GM12878 (cell line): Measurements from ENCODE around the gene TCF7L1. TPM values are rescaled to one million over a fixed set of nuclear protein-coding genes. Genes with fewer than 3 reads are reported as not detected.
A peak's percentile ranks its signal among the peaks of the same experiment; 100 is the strongest.

ENCODE experiments used
- ATAC-seq: fragments of 200-7000 bp; cut with Tn5 transposase; 3 replicates; pipeline ENCODE4 v1.9.1; 2020; ENCODE audit warnings: mild to moderate bottlenecking, moderate library complexity
- BruUV-seq: library from RNA; stranded (reverse); fragments of 400-500 nt; replicated peaks from 2 replicates; lab custom pipeline; 2021; lab: Mats Ljungman, UMichigan
- CTCF ChIA-PET: fragments of 300-600 bp; sonication (Branson Sonifier 250); formaldehyde crosslinking; extraction: SDS; loops from one replicate; lab custom pipeline; 2021; ENCODE audit warnings: inconsistent platforms; lab: Yijun Ruan, JAX
- POLR2A ChIA-PET: fragments of 350-600 bp; formaldehyde crosslinking; extraction: SDS; loops from one replicate; lab custom pipeline; 2021; ENCODE audit warnings: inconsistent platforms; lab: Charles Lee
- RAD21 ChIA-PET: fragments of 300-600 bp; sonication (Branson Sonifier 250); formaldehyde crosslinking; loops from one replicate; lab custom pipeline; 2023; ENCODE audit warnings: antibody characterized with exemption; ENCODE audit not compliant: unreplicated experiment; lab: Charles Lee
- SMC1A ChIA-PET: fragments of 300-600 bp; sonication (Branson Sonifier 250); formaldehyde crosslinking; loops from one replicate; lab custom pipeline; 2023; ENCODE audit not compliant: unreplicated experiment, uncharacterized antibody; lab: Charles Lee
- DNase-seq: peaks from one replicate; pipeline ENCODE4 v3.0.0-alpha.2; 2011; ENCODE audit warnings: low read depth, low spot score
- FAIRE-seq: peaks from 3 replicates; lab custom pipeline; 2011; peaks lifted over from hg19 to GRCh38; lab: Jason Lieb, UNC
- H2AFZ ChIP-seq: 2 replicates; pipeline ENCODE4 v1.6.0; 2011; ENCODE audit warnings: low read depth, low read length, control low read depth; ENCODE audit not compliant: control insufficient read depth
- H3K27ac ChIP-seq: 2 replicates; pipeline ENCODE4 v1.5.1; 2011; ENCODE audit warnings: control low read depth; ENCODE audit not compliant: control insufficient read depth, insufficient read depth
- H3K27me3 ChIP-seq, 2 experiments: replicated peaks in 1 of 2; 2 replicates each; pipeline versions ENCODE4 v1.6.0 to v1.6.1; 2011; ENCODE audit warnings: low read length in 1 of 2; ENCODE audit not compliant: control insufficient read depth in 2 of 2, insufficient read depth in 2 of 2
- H3K36me3 ChIP-seq, 2 experiments: 2 replicates each; pipeline ENCODE4 v1.5.1; 2011; ENCODE audit warnings: low read length in 1 of 2; ENCODE audit not compliant: control insufficient read depth in 2 of 2, insufficient read depth in 2 of 2
- H3K4me1 ChIP-seq: 2 replicates; pipeline ENCODE4 v1.6.1; 2011; ENCODE audit warnings: mild to moderate bottlenecking, low read length, moderate library complexity, mixed read lengths; ENCODE audit not compliant: control insufficient read depth, insufficient read depth
- H3K4me2 ChIP-seq: 2 replicates; pipeline ENCODE4 v1.6.0; 2011; ENCODE audit warnings: control low read depth; ENCODE audit not compliant: control insufficient read depth, insufficient read depth
- H3K4me3 ChIP-seq: fragments of 200-600 bp; sonication (generic); 2 replicates; pipeline ENCODE4 v1.5.1; 2016
- H3K79me2 ChIP-seq: 2 replicates; pipeline ENCODE4 v1.6.0; 2011; ENCODE audit warnings: low read length; ENCODE audit not compliant: control insufficient read depth, insufficient read depth
- H3K9ac ChIP-seq: 2 replicates; pipeline ENCODE4 v1.8.0; 2011; ENCODE audit warnings: low read length, control low read depth, mixed read lengths; ENCODE audit not compliant: control insufficient read depth, insufficient read depth
- H3K9me3 ChIP-seq: replicated peaks from 3 replicates; pipeline ENCODE4 v1.5.1; 2011; ENCODE audit warnings: mild to moderate bottlenecking, low read length; ENCODE audit not compliant: control insufficient read depth, insufficient read depth
- H4K20me1 ChIP-seq: 2 replicates; pipeline ENCODE4 v1.6.0; 2011; ENCODE audit not compliant: control insufficient read depth, insufficient read depth
- MXI1 ChIP-seq: fragments of 150-350 bp; IDR thresholded peaks from 2 replicates; pipeline ENCODE4 v1.6.1; 2011; ENCODE audit warnings: low read depth, mild to moderate bottlenecking, inconsistent platforms, low read length, improper control_type of control experiment
- NFYA ChIP-seq: IDR thresholded peaks from 2 replicates; pipeline ENCODE4 v1.6.1; 2011; ENCODE audit warnings: low read depth, mild to moderate bottlenecking, low read length, improper control_type of control experiment, borderline replicate concordance
- RUNX3 ChIP-seq: IDR thresholded peaks from 2 replicates; pipeline ENCODE4 v1.6.1; 2012; ENCODE audit warnings: low read length, inconsistent platforms
- SMAD1 ChIP-seq: fragments of 450-650 bp; IDR thresholded peaks from 2 replicates; pipeline ENCODE4 v1.6.1; 2018; ENCODE audit warnings: mild to moderate bottlenecking, low read depth; ENCODE audit not compliant: partially characterized antibody
- SMC3 ChIP-seq: IDR thresholded peaks from 2 replicates; pipeline ENCODE4 v1.6.1; 2011; ENCODE audit warnings: low read length, improper control_type of control experiment, borderline replicate concordance
- SRF ChIP-seq, 2 experiments: IDR thresholded peaks; 2 replicates each; pipeline ENCODE4 v1.6.1; 2011; ENCODE audit warnings: low read depth in 2 of 2, low read length in 2 of 2, mild to moderate bottlenecking in 1 of 2, moderate library complexity in 1 of 2
- SUPT20H ChIP-seq: IDR thresholded peaks from 2 replicates; pipeline ENCODE4 v1.6.1; 2011; ENCODE audit warnings: low read depth, mild to moderate bottlenecking, low read length, moderate library complexity, borderline replicate concordance; ENCODE audit not compliant: control insufficient read depth
- TAF1 ChIP-seq: IDR thresholded peaks from 2 replicates; pipeline ENCODE4 v1.6.1; 2011; ENCODE audit warnings: mild to moderate bottlenecking, low read depth, low read length, borderline replicate concordance
- ZZZ3 ChIP-seq: IDR thresholded peaks from 2 replicates; pipeline ENCODE4 v1.6.1; 2011; ENCODE audit warnings: low read depth; ENCODE audit not compliant: control insufficient read depth, insufficient read length
- WGBS: methylation state at CpG from one replicate; pipeline ENCODE4 v1.1.6; 2016; ENCODE audit warnings: low lambda C conversion rate; ENCODE audit not compliant: insufficient replicate concordance, insufficient coverage; ENCODE audit errors: missing lambda C conversion rate; 5-methylcytosine and 5-hydroxymethylcytosine counted together
- in situ Hi-C: fragments of 300-500 bp; cut with MboI; formaldehyde crosslinking; loops from 9 replicates; pipeline ENCODE4 v1.14.3; 2018; ENCODE audit warnings: mixed read lengths
- intact Hi-C: fragments of 100-400 bp; cut with micrococcal nuclease; formaldehyde crosslinking; loops from one replicate; pipeline ENCODE4 v1.14.2; 2022; ENCODE audit not compliant: unreplicated experiment
- polyA plus RNA-seq, 11 experiments: library from polyadenylated mRNA; depleted of rRNA in 4 of 11; unstranded in 6 of 11; stranded (reverse) in 5 of 11; fragments of >200 nt; fragmentation: Nextera tagmentation in 4 of 11; fragmentation: Illumina TruSeq in 1 of 11; extraction: Ambion mirVana in 4 of 11; extraction: Trizol in 1 of 11; gene quantifications; 1 replicate in 1 of 11; 2 replicates in 10 of 11; pipeline versions ENCODE4 v1.2.1 to v1.2.3, GENCODE V29; 2011 to 2016; ENCODE audit warnings: inconsistent platforms in 2 of 11, missing spikeins in 2 of 11, low read depth in 1 of 11
- total RNA-seq, 4 experiments: library from RNA; depleted of rRNA in 3 of 4; stranded (reverse); fragments of >200 nt in 3 of 4; fragmentation: Illumina TruSeq in 1 of 4; extraction: Trizol in 1 of 4; gene quantifications; 2 replicates each; pipeline versions ENCODE4 v1.2.1 to v1.2.3, GENCODE V29; 2013 to 2021
- TF ChIP-seq, protein P1 (sequence below): IDR thresholded peaks from 2 replicates; pipeline ENCODE4 v1.6.1; 2012; ENCODE audit warnings: low read depth, low read length, improper control_type of control experiment
- TF ChIP-seq, protein P2 (sequence below): fragments of 450-650 bp; IDR thresholded peaks from 2 replicates; pipeline ENCODE4 v1.6.1; 2016; ENCODE audit warnings: mild to moderate bottlenecking

Gene TCF7L1
- total and polyA plus RNA-seq, 10 of the 15 experiments (the other 5 are each of a cell fraction or from before 2014, with no cell fraction given) = 0.03 to 0.11 (median 0.10) TPM; not detected in 7

DNA sequence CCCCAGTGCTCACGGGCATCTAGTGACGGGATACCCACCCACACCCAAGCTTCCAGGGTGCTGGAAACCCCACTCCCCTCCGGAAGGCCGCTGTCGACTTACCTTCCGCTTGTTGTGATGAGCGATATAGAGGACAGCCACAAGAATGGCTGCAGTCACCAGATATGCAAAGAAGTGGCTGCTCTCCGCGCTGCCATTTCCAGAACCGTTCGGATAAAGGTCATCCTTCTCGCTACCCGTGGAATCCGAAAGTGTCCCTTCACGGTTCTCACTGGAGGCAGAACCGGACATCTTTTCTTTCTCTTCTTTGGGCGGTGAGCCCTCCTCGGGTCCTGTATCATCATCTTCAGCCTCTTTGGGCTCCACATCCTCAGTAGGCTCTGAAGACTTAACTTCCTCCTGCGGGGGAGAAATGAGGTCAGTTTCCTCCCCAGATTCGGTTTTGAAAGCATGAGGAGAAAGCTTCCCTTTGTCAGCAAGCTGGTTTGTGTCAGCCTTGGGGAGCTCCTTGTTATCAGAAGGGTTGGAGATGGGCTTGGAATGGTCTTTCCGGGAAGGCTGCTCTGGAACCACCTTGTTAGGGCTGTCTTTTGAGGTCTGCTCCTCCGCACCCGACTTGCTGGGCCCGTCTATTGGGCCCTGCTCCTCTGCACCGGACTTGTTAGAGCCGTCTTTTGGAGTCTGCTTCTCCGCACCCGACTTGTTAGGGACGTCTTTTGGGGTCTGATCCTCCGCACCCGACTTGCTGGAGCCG lies 193.4 kb downstream of the TCF7L1 start (continued):
- peak; percentile 47 for TF ChIP-seq MXI1
- no peak for TF ChIP-seq SMAD1
- no peak for TF ChIP-seq SUPT20H
- peak; percentile 26; the same call in 1 of the 2 replicates for TF ChIP-seq TAF1
- TF ChIP-seq NFYA = no peak
- TF ChIP-seq, protein P1, sequence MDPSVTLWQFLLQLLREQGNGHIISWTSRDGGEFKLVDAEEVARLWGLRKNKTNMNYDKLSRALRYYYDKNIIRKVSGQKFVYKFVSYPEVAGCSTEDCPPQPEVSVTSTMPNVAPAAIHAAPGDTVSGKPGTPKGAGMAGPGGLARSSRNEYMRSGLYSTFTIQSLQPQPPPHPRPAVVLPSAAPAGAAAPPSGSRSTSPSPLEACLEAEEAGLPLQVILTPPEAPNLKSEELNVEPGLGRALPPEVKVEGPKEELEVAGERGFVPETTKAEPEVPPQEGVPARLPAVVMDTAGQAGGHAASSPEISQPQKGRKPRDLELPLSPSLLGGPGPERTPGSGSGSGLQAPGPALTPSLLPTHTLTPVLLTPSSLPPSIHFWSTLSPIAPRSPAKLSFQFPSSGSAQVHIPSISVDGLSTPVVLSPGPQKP = no peak
- TF ChIP-seq ZZZ3 = no peak
- peak; percentile 16; the same call in 1 of the 2 replicates for TF ChIP-seq RUNX3

DNA sequence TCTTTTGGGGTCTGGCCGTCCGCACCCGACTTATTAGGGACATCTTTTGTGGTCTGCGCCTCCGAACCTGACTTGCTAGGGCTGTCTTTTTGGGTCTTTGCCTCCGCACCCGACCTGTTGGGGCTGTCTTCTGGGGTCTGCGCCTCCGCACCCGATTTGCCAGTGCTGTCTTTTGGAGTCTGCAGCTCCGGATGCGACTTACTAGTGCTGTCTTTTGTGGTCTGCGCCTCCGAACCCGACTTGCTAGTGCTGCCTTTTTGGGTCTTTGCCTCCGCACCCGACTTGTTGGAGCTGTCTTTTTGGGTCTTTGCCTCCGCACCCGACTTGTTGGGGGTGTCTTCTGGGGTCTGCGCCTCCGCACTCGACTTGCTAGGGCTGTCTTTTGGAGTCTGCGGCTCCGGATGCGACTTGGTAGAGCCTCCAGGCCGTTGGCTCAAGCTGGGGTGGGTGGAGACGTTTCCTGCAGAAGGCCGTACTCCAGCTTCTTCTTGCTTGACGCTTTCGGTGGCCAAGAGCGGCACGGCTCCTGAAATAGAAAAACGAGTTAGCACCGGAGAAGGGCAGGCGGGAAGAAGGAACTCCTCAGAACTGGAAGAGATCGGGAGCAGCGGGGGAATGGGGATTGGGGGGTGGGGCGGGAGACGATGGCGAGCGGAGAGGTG lies 194.1 kb downstream of the TCF7L1 start:
- SMC1A ChIA-PET = interaction anchor here (1.4 to 2.2 kb wide), 4 partner anchors 17 to 30 kb away, joined by 3 to 6 read pairs (median 4); partner anchors contain the start of genes ELMOD3 and RETSAT
- Histone ChIP-seq H3K27ac (peak overlapping the region; percentile 99), H3K9ac (peak overlapping the region; percentile 97), H3K27me3 (no peaks in the 10 kb centered on the region), H3K36me3 (peaks cover 7 to 21% of the 10 kb centered on the region in 2 experiments), H2AFZ (peak overlapping the region; percentile 92), H3K4me1 (peaks cover 20% of the 10 kb centered on the region), H3K9me3 (no peaks in the 10 kb centered on the region), H3K4me2 (peak overlapping the region; percentile 86), H4K20me1 (peaks cover 8% of the 10 kb centered on the region), H3K79me2 (peaks cover 59% of the 10 kb centered on the region), H3K4me3 (peak overlapping the region; percentile 98)
- DNase-seq = no peak
- CTCF ChIA-PET = interaction anchor here (1.2 to 2.7 kb wide), 4 partner anchors 27 to 225 kb away, joined by 3 to 17 read pairs (median 5); partner anchors contain the start of genes ELMOD3 and RETSAT
- TSS peak; percentile 69 for BruUV-seq
- POLR2A ChIA-PET = interaction anchor here (0.6 to 3.5 kb wide), 12 partner anchors 9 to 877 kb away, joined by 3 to 20 read pairs (median 4); partner anchors contain the start of genes ELMOD3, MAT2A and RETSAT
- intact Hi-C loops = loop anchor here (5.0 kb wide), 1 partner anchor 225 kb away; no protein-coding TSS in a partner anchor
- in situ Hi-C loops = no loop called here
- 2% methylated on average over 35 of the region's 41 CpGs for WGBS
- TF ChIP-seq SRF (IDR thresholded peaks at IDR 0.05; ENCODE audit: low read depth in 2 of 2, low read length in 2 of 2) (peak in 1 of 2 experiments; percentile 68; a peak in 1 of 4 replicates), RUNX3 (0 out of 2 replicates have a peak, but pooled peaks have one; percentile 7), SMC3 (no peak)
- TF ChIP-seq, protein P2, sequence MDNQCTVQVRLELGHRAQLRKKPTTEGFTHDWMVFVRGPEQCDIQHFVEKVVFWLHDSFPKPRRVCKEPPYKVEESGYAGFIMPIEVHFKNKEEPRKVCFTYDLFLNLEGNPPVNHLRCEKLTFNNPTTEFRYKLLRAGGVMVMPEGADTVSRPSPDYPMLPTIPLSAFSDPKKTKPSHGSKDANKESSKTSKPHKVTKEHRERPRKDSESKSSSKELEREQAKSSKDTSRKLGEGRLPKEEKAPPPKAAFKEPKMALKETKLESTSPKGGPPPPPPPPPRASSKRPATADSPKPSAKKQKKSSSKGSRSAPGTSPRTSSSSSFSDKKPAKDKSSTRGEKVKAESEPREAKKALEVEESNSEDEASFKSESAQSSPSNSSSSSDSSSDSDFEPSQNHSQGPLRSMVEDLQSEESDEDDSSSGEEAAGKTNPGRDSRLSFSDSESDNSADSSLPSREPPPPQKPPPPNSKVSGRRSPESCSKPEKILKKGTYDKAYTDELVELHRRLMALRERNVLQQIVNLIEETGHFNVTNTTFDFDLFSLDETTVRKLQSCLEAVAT = peak; percentile 99
- RAD21 ChIA-PET = interaction anchor here (0.8 to 2.4 kb wide), 10 partner anchors 11 to 383 kb away, joined by 3 to 6 read pairs (median 4); partner anchors contain the start of genes ELMOD3, MAT2A, RETSAT and RNF181
- no peak for FAIRE-seq
- ATAC-seq = peak; percentile 70
